ENCODE measurements around the gene ZNF429.
"Not testable (repeated sequence)": the region's sequence is repeated elsewhere in the genome, so short reads cannot be mapped to it uniquely, and the experiment has no call there.

The ZNF429 gene

GRCh38 chr19:21491146-21491545, 14.3 kb upstream of the ZNF429 start:
- no peaks in the 10 kb centered on the region for H3K9me3 Mint-ChIP-seq
- no peaks in the 10 kb centered on the region for H3K27me3 Mint-ChIP-seq
- H3K36me3 Mint-ChIP-seq (ENCODE audit: low read depth): peaks cover 2% of the 10 kb centered on the region
- H3K4me3 Mint-ChIP-seq: no peak overlapping the region
- H3K27ac Mint-ChIP-seq: no peak overlapping the region
- DNase-seq: no peak
- H3K4me1 Mint-ChIP-seq (ENCODE audit: low read depth): no peaks in the 10 kb centered on the region

GRCh38 chr19:21492947-21493906, 12.2 kb upstream of the ZNF429 start:
- Mint-ChIP-seq H3K9me3 (no peaks in the 10 kb centered on the region), H3K4me1 (ENCODE audit: low read depth) (no peaks in the 10 kb centered on the region), H3K4me3 (no peak overlapping the region)

GRCh38 chr19:21496876-21497275, 8.5 kb upstream of the ZNF429 start:
- DNase-seq: no peak
- H3K4me3 Mint-ChIP-seq: no peak overlapping the region
- H3K36me3 Mint-ChIP-seq (ENCODE audit: low read depth): peaks cover 2% of the 10 kb centered on the region
- no peak overlapping the region for H3K27ac Mint-ChIP-seq
- no peaks in the 10 kb centered on the region for H3K4me1 Mint-ChIP-seq (ENCODE audit: low read depth)
- H3K9me3 Mint-ChIP-seq: no peaks in the 10 kb centered on the region
- no peaks in the 10 kb centered on the region for H3K27me3 Mint-ChIP-seq

More at GRCh38 chr19:21492947-21493906, 12.2 kb upstream of the ZNF429 start:
- Mint-ChIP-seq H3K36me3 (ENCODE audit: low read depth) (peaks cover 2% of the 10 kb centered on the region), H3K27me3 (no peaks in the 10 kb centered on the region), H3K27ac (no peak overlapping the region)
- no peak for DNase-seq

- DNase-seq: no peak
- H3K27me3 Mint-ChIP-seq: no peaks in the 10 kb centered on the region
- no peaks in the 10 kb centered on the region for H3K4me1 Mint-ChIP-seq (ENCODE audit: low read depth)
- H3K9me3 Mint-ChIP-seq: no peaks in the 10 kb centered on the region
- H3K27ac Mint-ChIP-seq: no peak overlapping the region
- H3K36me3 Mint-ChIP-seq (ENCODE audit: low read depth): peaks cover 2% of the 10 kb centered on the region
- H3K4me3 Mint-ChIP-seq: no peak overlapping the region
Observed at GRCh38 chr19:21498651-21499050, 6.8 kb upstream of the ZNF429 start.

- H3K4me3 Mint-ChIP-seq: no peak overlapping the region
- H3K27ac Mint-ChIP-seq: no peak overlapping the region
- H3K4me1 Mint-ChIP-seq (ENCODE audit: low read depth): peaks cover 40% of the 10 kb centered on the region
- peaks cover 68% of the 10 kb centered on the region for H3K36me3 Mint-ChIP-seq (ENCODE audit: low read depth)
- DNase-seq: no peak
- H3K27me3 Mint-ChIP-seq: no peaks in the 10 kb centered on the region
- H3K9me3 Mint-ChIP-seq: peaks cover 14% of the 10 kb centered on the region
Observed at GRCh38 chr19:21508198-21508597, 2.8 kb downstream of the ZNF429 start.

- not testable (repeated sequence) for H3K27me3 Mint-ChIP-seq, DNase-seq, H3K4me3 Mint-ChIP-seq, H3K27ac Mint-ChIP-seq
- peaks cover 37% of the 10 kb centered on the region for H3K4me1 Mint-ChIP-seq (ENCODE audit: low read depth)
- peaks cover 20% of the 10 kb centered on the region for H3K9me3 Mint-ChIP-seq
- H3K36me3 Mint-ChIP-seq (ENCODE audit: low read depth): peaks cover 72% of the 10 kb centered on the region
Observed at GRCh38 chr19:21511058-21511457, 5.7 kb downstream of the ZNF429 start.

GRCh38 chr19:21512609-21513008, 7.2 kb downstream of the ZNF429 start:
- H3K27me3 Mint-ChIP-seq, DNase-seq, H3K4me3 Mint-ChIP-seq, H3K27ac Mint-ChIP-seq: not testable (repeated sequence)
- Mint-ChIP-seq H3K36me3 (ENCODE audit: low read depth) (peaks cover 73% of the 10 kb centered on the region), H3K4me1 (ENCODE audit: low read depth) (peaks cover 30% of the 10 kb centered on the region), H3K9me3 (peaks cover 30% of the 10 kb centered on the region)

GRCh38 chr19:21513651-21514050, 8.2 kb downstream of the ZNF429 start:
- Mint-ChIP-seq H3K4me1 (ENCODE audit: low read depth) (peaks cover 21% of the 10 kb centered on the region), H3K36me3 (ENCODE audit: low read depth) (peaks cover 73% of the 10 kb centered on the region), H3K27me3 (no peaks in the 10 kb centered on the region), H3K27ac (no peak overlapping the region), H3K9me3 (peaks cover 31% of the 10 kb centered on the region), H3K4me3 (no peak overlapping the region)
- DNase-seq: no peak

- no peaks in the 10 kb centered on the region for H3K27me3 Mint-ChIP-seq
- peaks cover 86% of the 10 kb centered on the region for H3K36me3 Mint-ChIP-seq (ENCODE audit: low read depth)
- no peak for DNase-seq
- H3K9me3 Mint-ChIP-seq: peaks cover 50% of the 10 kb centered on the region
- no peak overlapping the region for H3K27ac Mint-ChIP-seq
- no peak overlapping the region for H3K4me3 Mint-ChIP-seq
- H3K4me1 Mint-ChIP-seq (ENCODE audit: low read depth): peaks cover 5% of the 10 kb centered on the region
Observed at GRCh38 chr19:21519488-21519887, 14.1 kb downstream of the ZNF429 start.

GRCh38 chr19:21532904-21533303, 27.5 kb downstream of the ZNF429 start:
- Mint-ChIP-seq H3K36me3 (ENCODE audit: low read depth) (peaks cover 92% of the 10 kb centered on the region), H3K4me3 (no peak overlapping the region), H3K27ac (no peak overlapping the region), H3K4me1 (ENCODE audit: low read depth) (no peaks in the 10 kb centered on the region), H3K27me3 (no peaks in the 10 kb centered on the region), H3K9me3 (peaks cover 51% of the 10 kb centered on the region)
- no peak for DNase-seq

GRCh38 chr19:21536741-21537290, 31.4 kb downstream of the ZNF429 start:
- H3K4me3 Mint-ChIP-seq; H3K27me3 Mint-ChIP-seq; DNase-seq; H3K4me1 Mint-ChIP-seq (ENCODE audit: low read depth); H3K27ac Mint-ChIP-seq: not testable (repeated sequence)
- peaks cover 47% of the 10 kb centered on the region for H3K9me3 Mint-ChIP-seq
- H3K36me3 Mint-ChIP-seq (ENCODE audit: low read depth): peaks cover 77% of the 10 kb centered on the region

- Mint-ChIP-seq H3K36me3 (ENCODE audit: low read depth) (peaks cover 69% of the 10 kb centered on the region), H3K27me3 (no peaks in the 10 kb centered on the region), H3K4me3 (no peak overlapping the region), H3K27ac (no peak overlapping the region), H3K9me3 (peaks cover 30% of the 10 kb centered on the region), H3K4me1 (ENCODE audit: low read depth) (peaks cover under 1% of the 10 kb centered on the region)
- no peak for DNase-seq
Observed at GRCh38 chr19:21559444-21559843, 54.0 kb downstream of the ZNF429 start.

- H3K36me3 Mint-ChIP-seq (ENCODE audit: low read depth): peaks cover 62% of the 10 kb centered on the region
- H3K27me3 Mint-ChIP-seq: no peaks in the 10 kb centered on the region
- no peak overlapping the region for H3K27ac Mint-ChIP-seq
- no peak for DNase-seq
- H3K4me3 Mint-ChIP-seq: no peak overlapping the region
- peaks cover 16% of the 10 kb centered on the region for H3K4me1 Mint-ChIP-seq (ENCODE audit: low read depth)
- peaks cover 40% of the 10 kb centered on the region for H3K9me3 Mint-ChIP-seq
Observed at GRCh38 chr19:21564406-21564805, 59.0 kb downstream of the ZNF429 start.

- peaks cover 47% of the 10 kb centered on the region for H3K9me3 Mint-ChIP-seq
- H3K4me1 Mint-ChIP-seq (ENCODE audit: low read depth): peaks cover 16% of the 10 kb centered on the region
- DNase-seq: no peak
- H3K4me3 Mint-ChIP-seq: peak overlapping the region; percentile 36
- peak overlapping the region; percentile 72 for H3K27ac Mint-ChIP-seq
- peaks cover 51% of the 10 kb centered on the region for H3K36me3 Mint-ChIP-seq (ENCODE audit: low read depth)
- no peaks in the 10 kb centered on the region for H3K27me3 Mint-ChIP-seq
Observed at GRCh38 chr19:21566073-21566472, 60.7 kb downstream of the ZNF429 start.

GRCh38 chr19:21567806-21568205, 62.4 kb downstream of the ZNF429 start:
- DNase-seq, H3K27me3 Mint-ChIP-seq, H3K27ac Mint-ChIP-seq: not testable (repeated sequence)
- Mint-ChIP-seq H3K9me3 (peaks cover 58% of the 10 kb centered on the region), H3K4me1 (ENCODE audit: low read depth) (peaks cover 16% of the 10 kb centered on the region), H3K36me3 (ENCODE audit: low read depth) (peaks cover 44% of the 10 kb centered on the region), H3K4me3 (peak overlapping the region; percentile 86)

Data from activated T-cell treated with anti-CD3 and anti-CD28 coated beads, Interleukin-2, amount 50 U/mL, for 24 hours (primary cell).